Endothelial cell of umbilical vein (primary cell): Measurements from ENCODE around the gene CREG2. TPM values are rescaled to one million over a fixed set of nuclear protein-coding genes. Genes with fewer than 3 reads are reported as not detected.

Experiments
- BruUV-seq: library from RNA; stranded (reverse); fragments of 400-500 nt; replicated peaks from 2 replicates; lab custom pipeline; 2021; lab: Mats Ljungman, UMichigan
- CTCF ChIA-PET: fragments of 300-600, 350-600 bp; sonication (Branson Sonifier 250); formaldehyde crosslinking; loops from one replicate; lab custom pipeline; 2021; ENCODE audit warnings: antibody characterized with exemption, inconsistent platforms; lab: Charles Lee
- POLR2A ChIA-PET: fragments of 300-600, 350-600 bp; sonication (Branson Sonifier 250); formaldehyde crosslinking; loops from one replicate; lab custom pipeline; 2021; ENCODE audit warnings: antibody characterized with exemption, inconsistent platforms; lab: Charles Lee
- DNase-seq: peaks from one replicate; pipeline ENCODE4 v3.0.0-alpha.2; 2011; ENCODE audit warnings: low read depth, low spot score
- FAIRE-seq: peaks from 2 replicates; lab custom pipeline; 2011; peaks lifted over from hg19 to GRCh38; lab: Jason Lieb, UNC
- H2AFZ ChIP-seq: 2 replicates; pipeline ENCODE4 v1.6.0; 2012; ENCODE audit warnings: low read depth, low read length, control low read depth, inconsistent platforms
- H3K27ac ChIP-seq: 2 replicates; pipeline ENCODE4 v1.5.1; 2011; ENCODE audit warnings: low read depth, mild to moderate bottlenecking, control low read depth, low read length, moderate library complexity; ENCODE audit not compliant: insufficient read depth
- H3K27me3 ChIP-seq, 2 experiments: 2 replicates each; pipeline versions ENCODE4 v1.6.0 to v1.6.1; 2011; ENCODE audit warnings: low read length in 2 of 2, mixed read lengths in 1 of 2; ENCODE audit not compliant: control insufficient read depth in 2 of 2, insufficient read depth in 2 of 2
- H3K36me3 ChIP-seq, 2 experiments: 2 replicates in 1 of 2; 3 replicates in 1 of 2; pipeline ENCODE4 v1.5.1; 2011; ENCODE audit warnings: low read length in 2 of 2, mild to moderate bottlenecking in 1 of 2, moderate library complexity in 1 of 2; ENCODE audit not compliant: control insufficient read depth in 2 of 2, insufficient read depth in 2 of 2; ENCODE audit errors: extremely low read depth in 1 of 2
- H3K4me1 ChIP-seq: 3 replicates; pipeline ENCODE4 v1.5.1; 2011; ENCODE audit warnings: mild to moderate bottlenecking, low read length; ENCODE audit not compliant: control insufficient read depth, insufficient read depth; ENCODE audit errors: extremely low read depth
- H3K4me2 ChIP-seq: 2 replicates; pipeline ENCODE4 v1.6.1; 2011; ENCODE audit warnings: low read length, control low read depth, mixed read lengths; ENCODE audit not compliant: insufficient read depth
- H3K4me3 ChIP-seq, 3 experiments: fragments of 200-600 bp in 1 of 3; sonication (generic), shearing (Covaris generic) in 1 of 3; replicated peaks in 1 of 3; 2 replicates each; pipeline ENCODE4 v1.5.1; 2011 to 2016; ENCODE audit warnings: control low read depth in 3 of 3, low read length in 3 of 3, mild to moderate bottlenecking in 2 of 3, inconsistent platforms in 1 of 3, low read depth in 1 of 3, moderate library complexity in 1 of 3; ENCODE audit not compliant: insufficient read depth in 1 of 3
- H3K79me2 ChIP-seq: 2 replicates; pipeline ENCODE4 v1.6.0; 2012; ENCODE audit warnings: low read length, inconsistent platforms; ENCODE audit not compliant: control insufficient read depth, insufficient read depth
- H3K9ac ChIP-seq: replicated peaks from 2 replicates; pipeline ENCODE3; 2011; ENCODE audit warnings: low read length, control low read depth; ENCODE audit not compliant: insufficient read depth; ENCODE audit errors: extremely low read depth
- H3K9me1 ChIP-seq: replicated peaks from 3 replicates; pipeline ENCODE4 v1.6.0; 2011; ENCODE audit warnings: mild to moderate bottlenecking, low read length; ENCODE audit not compliant: control insufficient read depth, insufficient read depth; ENCODE audit errors: extremely low read depth
- H3K9me3 ChIP-seq: replicated peaks from 2 replicates; pipeline ENCODE4 v1.5.1; 2012; ENCODE audit warnings: low read length, inconsistent platforms; ENCODE audit not compliant: control insufficient read depth, insufficient read depth
- H4K20me1 ChIP-seq: replicated peaks from 2 replicates; pipeline ENCODE3; 2011; ENCODE audit warnings: mild to moderate bottlenecking, low read length; ENCODE audit not compliant: control insufficient read depth, insufficient read depth; ENCODE audit errors: extremely low read depth
- CTCF ChIP-seq, 2 donors: IDR thresholded peaks; 1 replicate in 1 of 2; 2 replicates in 1 of 2; pipeline ENCODE4 v1.5.1; 2011; ENCODE audit warnings: low read length in 2 of 2, mild to moderate bottlenecking in 2 of 2, moderate library complexity in 2 of 2, control low read depth in 1 of 2, inconsistent platforms in 1 of 2, low read depth in 1 of 2; ENCODE audit not compliant: insufficient read depth in 1 of 2; ENCODE audit errors: extremely low read depth in 1 of 2
- EZH2 ChIP-seq: IDR thresholded peaks from 2 replicates; pipeline ENCODE4 v1.6.1; 2012; ENCODE audit warnings: borderline replicate concordance, low read depth, mild to moderate bottlenecking, moderate library complexity, low read length, inconsistent platforms; ENCODE audit not compliant: severe bottlenecking
- FOS ChIP-seq: IDR thresholded peaks from 2 replicates; pipeline ENCODE4 v1.6.1; 2011; ENCODE audit warnings: mild to moderate bottlenecking, low read length, moderate library complexity, borderline replicate concordance; ENCODE audit not compliant: insufficient read depth
- GATA2 ChIP-seq: IDR thresholded peaks from 2 replicates; pipeline ENCODE4 v1.7.0; 2011; ENCODE audit warnings: low read depth, mild to moderate bottlenecking, moderate library complexity, mixed read lengths, low read length; ENCODE audit not compliant: insufficient read length, insufficient read depth
- JUN ChIP-seq: IDR thresholded peaks from 2 replicates; pipeline ENCODE4 v1.6.1; 2011; ENCODE audit warnings: borderline replicate concordance, low read depth; ENCODE audit not compliant: insufficient read length, insufficient read depth
- MAX ChIP-seq: IDR thresholded peaks from 2 replicates; pipeline ENCODE4 v1.6.1; 2011; ENCODE audit not compliant: insufficient read depth, insufficient read length
- MYC ChIP-seq: IDR thresholded peaks from one replicate; pipeline ENCODE4 v1.6.1; 2011; ENCODE audit warnings: mild to moderate bottlenecking, low read depth, low read length
- POLR2A ChIP-seq: IDR thresholded peaks from 2 replicates; pipeline ENCODE4 v1.6.1; 2012; ENCODE audit warnings: low read depth, mild to moderate bottlenecking, control low read depth, low read length
- POLR2AphosphoS5 ChIP-seq: IDR thresholded peaks from 2 replicates; pipeline ENCODE4 v1.6.1; 2012; ENCODE audit warnings: low read depth, mild to moderate bottlenecking, control low read depth, low read length, moderate library complexity; ENCODE audit not compliant: insufficient read depth
- dilution Hi-C: fragments of 300-500 bp; cut with MboI; formaldehyde crosslinking; loops from one replicate; pipeline ENCODE4 v1.15.0; 2019; ENCODE audit warnings: low sequenced_read_pairs; ENCODE audit not compliant: extremely low pct_ligation_motif_present
- intact Hi-C: fragments of 100-400 bp; cut with micrococcal nuclease; formaldehyde crosslinking; loops from one replicate; pipeline ENCODE4 v1.10.0; 2022
- polyA plus RNA-seq, 4 experiments: library from polyadenylated mRNA; depleted of rRNA in 3 of 4; stranded (reverse) in 3 of 4; unstranded in 1 of 4; fragments of >200 nt; gene quantifications; 2 replicates each; pipeline versions ENCODE4 v1.2.1 to v1.2.3, GENCODE V29; 2011 to 2012; ENCODE audit warnings: missing spikeins in 1 of 4
- total RNA-seq: library from RNA; stranded (reverse); gene quantifications from 2 replicates; pipeline ENCODE4 v1.2.3, GENCODE V29; 2021

The CREG2 gene
- total and polyA plus RNA-seq, 2 donors (not counting 3 experiments of a cell fraction or from before 2014, with no cell fraction given): 0.48 to 2.0 TPM

GRCh38 chr2:101379091-101379490 lies 8.2 kb downstream of the CREG2 start:
- intact Hi-C loops (no loop called here), dilution Hi-C loops (no loop called here)
- H3K4me1 ChIP-seq: peaks cover 8% of the 10 kb centered on the region
- no peaks in the 10 kb centered on the region for H4K20me1 ChIP-seq
- POLR2A ChIA-PET: no interaction called here
- CTCF ChIA-PET: interaction anchor here (1.4 to 6.3 kb wide), 3 partner anchors 10 to 308 kb away, joined by 3 to 41 read pairs (median 5); no protein-coding TSS in a partner anchor
- no peaks in the 10 kb centered on the region for H3K9me1 ChIP-seq
- no peak overlapping the region for H3K4me3 ChIP-seq
- DNase-seq (no peak), FAIRE-seq (no peak)
- no peak for TF ChIP-seq POLR2A
- TF ChIP-seq POLR2AphosphoS5: no peak
- no peak for TF ChIP-seq MYC
- no peak for TF ChIP-seq CTCF (IDR thresholded peaks at IDR 0.05; ENCODE audit: extremely low read depth in 1 of 2, insufficient read depth in 1 of 2, low read depth in 1 of 2, low read length in 2 of 2)
- no peak for TF ChIP-seq GATA2
- no peak for TF ChIP-seq EZH2
- no peak for TF ChIP-seq FOS
- no peak for TF ChIP-seq JUN
- no peak for TF ChIP-seq MAX
- H3K36me3 ChIP-seq: no peaks in the 10 kb centered on the region
- H3K79me2 ChIP-seq: no peaks in the 10 kb centered on the region
- H3K27me3 ChIP-seq: peaks cover 5 to 8% of the 10 kb centered on the region in 2 experiments
- no peak overlapping the region for H3K9ac ChIP-seq
- no TSS peak for BruUV-seq
- no peak overlapping the region for H2AFZ ChIP-seq
- H3K27ac ChIP-seq: no peak overlapping the region
- no peaks in the 10 kb centered on the region for H3K9me3 ChIP-seq
- no peak overlapping the region for H3K4me2 ChIP-seq
